Measurements from ENCODE around the gene PRSS57. TPM values are rescaled to one million over a fixed set of nuclear protein-coding genes. Genes with fewer than 3 reads are reported as not detected.

PRSS57 gene
- total RNA-seq, 4 donors from 2014 or later = 0.34 TPM; not detected in 3

DNA sequence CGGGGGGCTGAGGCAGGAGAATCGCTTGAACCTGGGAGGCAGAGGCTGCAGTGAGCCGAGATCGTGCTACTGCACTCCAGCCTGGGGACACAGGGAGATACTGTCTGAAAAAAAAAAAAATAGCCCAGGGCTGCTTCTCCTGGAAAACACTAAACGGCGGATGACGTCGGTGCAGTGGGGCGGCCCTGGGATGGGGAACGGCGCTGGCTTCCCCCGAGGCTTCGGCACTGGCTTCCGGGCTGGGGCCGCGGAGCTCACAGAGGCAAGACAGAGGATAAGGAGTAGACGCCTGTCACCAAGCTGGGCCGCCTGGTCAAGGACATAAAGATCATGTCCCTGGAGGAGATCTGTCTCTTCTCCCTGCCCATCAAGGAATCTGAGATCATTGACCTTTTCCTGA is 5.0 kb downstream of the PRSS57 start:
- H3K27me3 ChIP-seq = peaks cover 0 to 8% (median 0%) of the 10 kb centered on the region in 4 donors
- no peak for DNase-seq (ENCODE audit: extremely low spot score)
- 73% methylated on average over 18 of the region's 18 CpGs for WGBS
- H3K9me3 ChIP-seq = no peaks in the 10 kb centered on the region
- no peak overlapping the region for H3K27ac ChIP-seq (replicated peaks in 1 of 4)
- H3K36me3 ChIP-seq = no peaks in the 10 kb centered on the region
- no peaks in the 10 kb centered on the region for H3K4me1 ChIP-seq
- H3K4me3 ChIP-seq = no peak overlapping the region
- no peak for TF ChIP-seq POLR2AphosphoS5 (IDR thresholded peaks at IDR 0.05)
- TF ChIP-seq, protein P1, sequence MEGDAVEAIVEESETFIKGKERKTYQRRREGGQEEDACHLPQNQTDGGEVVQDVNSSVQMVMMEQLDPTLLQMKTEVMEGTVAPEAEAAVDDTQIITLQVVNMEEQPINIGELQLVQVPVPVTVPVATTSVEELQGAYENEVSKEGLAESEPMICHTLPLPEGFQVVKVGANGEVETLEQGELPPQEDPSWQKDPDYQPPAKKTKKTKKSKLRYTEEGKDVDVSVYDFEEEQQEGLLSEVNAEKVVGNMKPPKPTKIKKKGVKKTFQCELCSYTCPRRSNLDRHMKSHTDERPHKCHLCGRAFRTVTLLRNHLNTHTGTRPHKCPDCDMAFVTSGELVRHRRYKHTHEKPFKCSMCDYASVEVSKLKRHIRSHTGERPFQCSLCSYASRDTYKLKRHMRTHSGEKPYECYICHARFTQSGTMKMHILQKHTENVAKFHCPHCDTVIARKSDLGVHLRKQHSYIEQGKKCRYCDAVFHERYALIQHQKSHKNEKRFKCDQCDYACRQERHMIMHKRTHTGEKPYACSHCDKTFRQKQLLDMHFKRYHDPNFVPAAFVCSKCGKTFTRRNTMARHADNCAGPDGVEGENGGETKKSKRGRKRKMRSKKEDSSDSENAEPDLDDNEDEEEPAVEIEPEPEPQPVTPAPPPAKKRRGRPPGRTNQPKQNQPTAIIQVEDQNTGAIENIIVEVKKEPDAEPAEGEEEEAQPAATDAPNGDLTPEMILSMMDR (IDR thresholded peaks at IDR 0.05) = no peak
- TF ChIP-seq POLR2A (IDR thresholded peaks at IDR 0.05; ENCODE audit: low read depth) = no peak
- TF ChIP-seq EP300 (IDR thresholded peaks at IDR 0.05) = no peak
- intact Hi-C loops (cut with DNase I) = no loop called here

- Histone ChIP-seq H3K4me1 (no peaks in the 10 kb centered on the region), H3K36me3 (no peaks in the 10 kb centered on the region), H3K4me3 (no peak overlapping the region), H3K9me3 (no peaks in the 10 kb centered on the region), H3K27me3 (no peaks in the 10 kb centered on the region), H3K27ac (replicated peaks in 1 of 4) (no peak overlapping the region)
- intact Hi-C loops (cut with DNase I) = no loop called here
- 92% methylated on average over 17 of the region's 17 CpGs for whole genome bisulfite sequencing
- DNase-seq (ENCODE audit: extremely low spot score) = no peak
- TF ChIP-seq POLR2A (IDR thresholded peaks at IDR 0.05; ENCODE audit: low read depth) (no peak), EP300 (IDR thresholded peaks at IDR 0.05) (no peak), POLR2AphosphoS5 (IDR thresholded peaks at IDR 0.05) (no peak)
- TF ChIP-seq, protein P1 (IDR thresholded peaks at IDR 0.05) = no peak
Observed at GRCh38 chr19:688992-689391, 6.3 kb downstream of the PRSS57 start.

- intact Hi-C loops (cut with DNase I) = no loop called here
- TF ChIP-seq EP300 (IDR thresholded peaks at IDR 0.05) = no peak
- TF ChIP-seq, protein P1 (IDR thresholded peaks at IDR 0.05) = no peak
- TF ChIP-seq POLR2A (IDR thresholded peaks at IDR 0.05; ENCODE audit: low read depth) = no peak
- no peak for TF ChIP-seq POLR2AphosphoS5 (IDR thresholded peaks at IDR 0.05)
- Histone ChIP-seq H3K4me3 (no peak overlapping the region), H3K36me3 (no peaks in the 10 kb centered on the region), H3K27me3 (no peaks in the 10 kb centered on the region), H3K27ac (replicated peaks in 1 of 4) (no peak overlapping the region), H3K4me1 (no peaks in the 10 kb centered on the region), H3K9me3 (no peaks in the 10 kb centered on the region)
- WGBS = 84% methylated on average over 15 of the region's 15 CpGs
- no peak for DNase-seq (ENCODE audit: extremely low spot score)
Observed at GRCh38 chr19:688214-688613, 7.0 kb downstream of the PRSS57 start.

DNA sequence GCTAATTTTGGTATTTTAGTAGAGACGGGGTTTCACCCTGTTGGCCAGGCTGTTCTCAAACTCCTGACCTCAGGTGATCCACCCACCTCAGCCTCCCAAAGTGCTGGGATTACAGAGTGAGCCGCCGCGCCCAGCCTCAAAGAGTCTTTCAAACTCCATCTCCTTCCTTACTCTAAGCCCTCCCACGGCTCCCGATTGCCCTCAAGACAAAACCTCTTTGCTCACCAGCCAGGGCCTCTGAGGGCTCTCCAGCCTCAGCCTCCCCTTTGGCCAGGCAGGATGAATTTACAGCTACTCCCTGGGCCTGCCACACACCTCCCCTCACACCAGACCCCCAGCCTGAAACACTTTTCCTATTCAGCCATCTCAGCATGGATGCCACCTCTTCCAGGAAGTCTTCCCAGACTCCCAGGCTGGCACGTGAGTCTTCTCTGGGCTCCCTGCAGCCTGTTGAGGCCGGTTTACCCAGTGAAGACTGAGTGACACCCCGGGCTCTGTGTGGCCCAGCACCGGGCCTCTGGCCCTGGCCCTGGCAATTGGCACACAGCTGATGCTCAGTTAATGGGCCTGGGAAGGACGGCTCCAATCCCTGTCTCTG is 7.6 kb downstream of the PRSS57 start:
- H3K4me3 ChIP-seq = no peak overlapping the region

More for the DNA sequence above, 7.6 kb downstream of the PRSS57 start:
- no peak overlapping the region for H3K27ac ChIP-seq (replicated peaks in 1 of 4)
- WGBS = 82% methylated on average over 10 of the region's 11 CpGs
- TF ChIP-seq POLR2AphosphoS5 (IDR thresholded peaks at IDR 0.05) = no peak
- TF ChIP-seq EP300 (IDR thresholded peaks at IDR 0.05) = no peak
- TF ChIP-seq, protein P1 (IDR thresholded peaks at IDR 0.05) = no peak
- no peak for TF ChIP-seq POLR2A (IDR thresholded peaks at IDR 0.05; ENCODE audit: low read depth)
- no peak for DNase-seq (ENCODE audit: extremely low spot score)
- intact Hi-C loops (cut with DNase I) = no loop called here
- no peaks in the 10 kb centered on the region for H3K27me3 ChIP-seq
- H3K36me3 ChIP-seq = no peaks in the 10 kb centered on the region
- no peaks in the 10 kb centered on the region for H3K4me1 ChIP-seq
- H3K9me3 ChIP-seq = no peaks in the 10 kb centered on the region
